ENCODE results near the gene KCNH8.

KCNH8 gene

GRCh38 chr3:19250959-19251610, 102.8 kb downstream of the KCNH8 start:
- TF ChIP-seq YY1 (IDR thresholded peaks at IDR 0.05; ENCODE audit: insufficient read depth, insufficient read length), result no peak
- TF ChIP-seq SUZ12 (IDR thresholded peaks at IDR 0.05; ENCODE audit: extremely low read depth, insufficient read depth, insufficient read length), result no peak
- TF ChIP-seq ZNF274 (IDR thresholded peaks at IDR 0.05; ENCODE audit: low read depth, low read length), result no peak
- no peaks in the 10 kb centered on the region for H3K36me3 ChIP-seq (ENCODE audit: insufficient read depth, insufficient read length, low read length)
- H3K27me3 ChIP-seq (ENCODE audit: insufficient read depth, insufficient read length), result no peaks in the 10 kb centered on the region
- H3K9ac ChIP-seq (ENCODE audit: insufficient read length, low read depth), result no peak overlapping the region
- no peaks in the 10 kb centered on the region for H3K9me3 ChIP-seq (ENCODE audit: insufficient read depth, low read length)
- no peak for DNase-seq (ENCODE audit: low read depth, low spot score)
- no peaks in the 10 kb centered on the region for H3K4me1 ChIP-seq (ENCODE audit: insufficient read depth, insufficient read length)
- no peak overlapping the region for H3K4me3 ChIP-seq (ENCODE audit: insufficient read length, low read depth)

GRCh38 chr3:19254189-19254588, 105.9 kb downstream of the KCNH8 start:
- no peak overlapping the region for H3K4me3 ChIP-seq (ENCODE audit: insufficient read length, low read depth)
- no peak overlapping the region for H3K9ac ChIP-seq (ENCODE audit: insufficient read length, low read depth)
- no peak for DNase-seq (ENCODE audit: low read depth, low spot score)
- no peaks in the 10 kb centered on the region for H3K27me3 ChIP-seq (ENCODE audit: insufficient read depth, insufficient read length)
- no peaks in the 10 kb centered on the region for H3K9me3 ChIP-seq (ENCODE audit: insufficient read depth, low read length)
- no peaks in the 10 kb centered on the region for H3K36me3 ChIP-seq (ENCODE audit: insufficient read depth, insufficient read length, low read length)
- H3K4me1 ChIP-seq (ENCODE audit: insufficient read depth, insufficient read length), result no peaks in the 10 kb centered on the region
- no peak for TF ChIP-seq ZNF274 (IDR thresholded peaks at IDR 0.05; ENCODE audit: low read depth, low read length)
- no peak for TF ChIP-seq SUZ12 (IDR thresholded peaks at IDR 0.05; ENCODE audit: extremely low read depth, insufficient read depth, insufficient read length)
- no peak for TF ChIP-seq YY1 (IDR thresholded peaks at IDR 0.05; ENCODE audit: insufficient read depth, insufficient read length)

GRCh38 chr3:19254784-19255338, 106.6 kb downstream of the KCNH8 start:
- TF ChIP-seq SUZ12 (IDR thresholded peaks at IDR 0.05; ENCODE audit: extremely low read depth, insufficient read depth, insufficient read length), result no peak
- TF ChIP-seq YY1 (IDR thresholded peaks at IDR 0.05; ENCODE audit: insufficient read depth, insufficient read length), result no peak
- TF ChIP-seq ZNF274 (IDR thresholded peaks at IDR 0.05; ENCODE audit: low read depth, low read length), result no peak
- no peak for DNase-seq (ENCODE audit: low read depth, low spot score)
- Histone ChIP-seq H3K36me3 (ENCODE audit: insufficient read depth, insufficient read length, low read length) (no peaks in the 10 kb centered on the region), H3K27me3 (ENCODE audit: insufficient read depth, insufficient read length) (no peaks in the 10 kb centered on the region), H3K4me3 (ENCODE audit: insufficient read length, low read depth) (no peak overlapping the region), H3K4me1 (ENCODE audit: insufficient read depth, insufficient read length) (no peaks in the 10 kb centered on the region), H3K9ac (ENCODE audit: insufficient read length, low read depth) (no peak overlapping the region), H3K9me3 (ENCODE audit: insufficient read depth, low read length) (no peaks in the 10 kb centered on the region)

GRCh38 chr3:19256313-19256712, 108.0 kb downstream of the KCNH8 start:
- Histone ChIP-seq H3K36me3 (ENCODE audit: insufficient read depth, insufficient read length, low read length) (no peaks in the 10 kb centered on the region), H3K9ac (ENCODE audit: insufficient read length, low read depth) (no peak overlapping the region), H3K4me3 (ENCODE audit: insufficient read length, low read depth) (no peak overlapping the region), H3K27me3 (ENCODE audit: insufficient read depth, insufficient read length) (no peaks in the 10 kb centered on the region), H3K9me3 (ENCODE audit: insufficient read depth, low read length) (no peaks in the 10 kb centered on the region), H3K4me1 (ENCODE audit: insufficient read depth, insufficient read length) (no peaks in the 10 kb centered on the region)
- TF ChIP-seq SUZ12 (IDR thresholded peaks at IDR 0.05; ENCODE audit: extremely low read depth, insufficient read depth, insufficient read length), result no peak
- TF ChIP-seq YY1 (IDR thresholded peaks at IDR 0.05; ENCODE audit: insufficient read depth, insufficient read length), result no peak
- no peak for TF ChIP-seq ZNF274 (IDR thresholded peaks at IDR 0.05; ENCODE audit: low read depth, low read length)
- peak; percentile 13 for DNase-seq (ENCODE audit: low read depth, low spot score)

GRCh38 chr3:19263606-19264005, 115.3 kb downstream of the KCNH8 start:
- Histone ChIP-seq H3K4me1 (ENCODE audit: insufficient read depth, insufficient read length) (no peaks in the 10 kb centered on the region), H3K4me3 (ENCODE audit: insufficient read length, low read depth) (no peak overlapping the region), H3K36me3 (ENCODE audit: insufficient read depth, insufficient read length, low read length) (no peaks in the 10 kb centered on the region), H3K9ac (ENCODE audit: insufficient read length, low read depth) (no peak overlapping the region), H3K27me3 (ENCODE audit: insufficient read depth, insufficient read length) (no peaks in the 10 kb centered on the region), H3K9me3 (ENCODE audit: insufficient read depth, low read length) (no peaks in the 10 kb centered on the region)
- TF ChIP-seq ZNF274 (IDR thresholded peaks at IDR 0.05; ENCODE audit: low read depth, low read length), result no peak
- DNase-seq (ENCODE audit: low read depth, low spot score), result no peak

- no peak for DNase-seq (ENCODE audit: low read depth, low spot score)
- H3K36me3 ChIP-seq (ENCODE audit: insufficient read depth, insufficient read length, low read length), result no peaks in the 10 kb centered on the region
- no peak overlapping the region for H3K4me3 ChIP-seq (ENCODE audit: insufficient read length, low read depth)
- H3K9ac ChIP-seq (ENCODE audit: insufficient read length, low read depth), result no peak overlapping the region
- no peaks in the 10 kb centered on the region for H3K9me3 ChIP-seq (ENCODE audit: insufficient read depth, low read length)
- H3K27me3 ChIP-seq (ENCODE audit: insufficient read depth, insufficient read length), result no peaks in the 10 kb centered on the region
- no peaks in the 10 kb centered on the region for H3K4me1 ChIP-seq (ENCODE audit: insufficient read depth, insufficient read length)
- TF ChIP-seq ZNF274 (IDR thresholded peaks at IDR 0.05; ENCODE audit: low read depth, low read length), result no peak
- TF ChIP-seq SUZ12 (IDR thresholded peaks at IDR 0.05; ENCODE audit: extremely low read depth, insufficient read depth, insufficient read length), result no peak
Measured at GRCh38 chr3:19264424-19264823, 116.1 kb downstream of the KCNH8 start.

- H3K36me3 ChIP-seq (ENCODE audit: insufficient read depth, insufficient read length, low read length), result no peaks in the 10 kb centered on the region
- DNase-seq (ENCODE audit: low read depth, low spot score), result peak; percentile 64
- no peaks in the 10 kb centered on the region for H3K27me3 ChIP-seq (ENCODE audit: insufficient read depth, insufficient read length)
- H3K9me3 ChIP-seq (ENCODE audit: insufficient read depth, low read length), result no peaks in the 10 kb centered on the region
- TF ChIP-seq YY1 (IDR thresholded peaks at IDR 0.05; ENCODE audit: insufficient read depth, insufficient read length), result no peak
- TF ChIP-seq SUZ12 (IDR thresholded peaks at IDR 0.05; ENCODE audit: extremely low read depth, insufficient read depth, insufficient read length), result no peak
- no peak for TF ChIP-seq ZNF274 (IDR thresholded peaks at IDR 0.05; ENCODE audit: low read depth, low read length)
- H3K4me1 ChIP-seq (ENCODE audit: insufficient read depth, insufficient read length), result no peaks in the 10 kb centered on the region
- H3K4me3 ChIP-seq (ENCODE audit: insufficient read length, low read depth), result no peak overlapping the region
- no peak overlapping the region for H3K9ac ChIP-seq (ENCODE audit: insufficient read length, low read depth)
Measured at GRCh38 chr3:19267040-19267439, 118.7 kb downstream of the KCNH8 start.

Data from NT2/D1 (cell line).